ENCODE results near the gene ANK3.

Gene ANK3

GRCh38 chr10:60208676-60209269 is 180.9 kb downstream of the ANK3 start:
- peak; percentile 26 for DNase-seq

GRCh38 chr10:60207894-60208293 is 181.8 kb downstream of the ANK3 start:
- no peak for DNase-seq

GRCh38 chr10:60206735-60207134 is 182.9 kb downstream of the ANK3 start:
- no peak for DNase-seq

- no peak for DNase-seq
Measured at GRCh38 chr10:60205741-60206140, 183.9 kb downstream of the ANK3 start.

- peak; percentile 2 for DNase-seq
Measured at GRCh38 chr10:60203993-60204618, 185.6 kb downstream of the ANK3 start.

GRCh38 chr10:60200682-60201053 is 189.0 kb downstream of the ANK3 start:
- DNase-seq = no peak

- no peak for DNase-seq
Measured at GRCh38 chr10:60200012-60200681, 189.5 kb downstream of the ANK3 start.

GRCh38 chr10:60197206-60197605 is 192.5 kb downstream of the ANK3 start:
- DNase-seq = no peak

- no peak for DNase-seq
Measured at GRCh38 chr10:60194421-60194820, 195.3 kb downstream of the ANK3 start.

- peak; percentile 1 for DNase-seq
Measured at GRCh38 chr10:60192946-60193345, 196.7 kb downstream of the ANK3 start.

- DNase-seq = no peak
Measured at GRCh38 chr10:60189861-60190475, 199.7 kb downstream of the ANK3 start.

- no peak for DNase-seq
Measured at GRCh38 chr10:60188548-60188947, 201.1 kb downstream of the ANK3 start.

GRCh38 chr10:60187691-60188090 is 202.0 kb downstream of the ANK3 start:
- no peak for DNase-seq

- no peak for DNase-seq
Measured at GRCh38 chr10:60186315-60187071, 203.2 kb downstream of the ANK3 start.

GRCh38 chr10:60185421-60185820 is 204.3 kb downstream of the ANK3 start:
- no peak for DNase-seq

- no peak for DNase-seq
Measured at GRCh38 chr10:60182691-60183090, 207.0 kb downstream of the ANK3 start.

GRCh38 chr10:60176925-60177324 is 212.8 kb downstream of the ANK3 start:
- no peak for DNase-seq

GRCh38 chr10:60175441-60175971 is 214.2 kb downstream of the ANK3 start:
- no peak for DNase-seq

- DNase-seq = peak; percentile 42
Measured at GRCh38 chr10:60172363-60172990, 217.2 kb downstream of the ANK3 start.

- no peak for DNase-seq
Measured at GRCh38 chr10:60171436-60172013, 218.2 kb downstream of the ANK3 start.

- DNase-seq = no peak
Measured at GRCh38 chr10:60170250-60170649, 219.4 kb downstream of the ANK3 start.

- DNase-seq = no peak
Measured at GRCh38 chr10:60169111-60169510, 220.6 kb downstream of the ANK3 start.

Measured in NCI-H345 (cell line).